HepG2 (cell line): ENCODE data around the gene SLC45A3. TPM values are rescaled to one million over a fixed set of nuclear protein-coding genes. Genes with fewer than 3 reads are reported as not detected.

Experiments used
- ATF7-NPFF ChIP-seq: sonication (generic); formaldehyde crosslinking; IDR thresholded peaks from 2 replicates; pipeline ENCODE4 v1.8.1; 2023; ENCODE audit warnings: mild to moderate bottlenecking, low read depth, missing genetic modification reagents, moderate library complexity
- HNF4A ChIP-seq: sonication (generic); formaldehyde crosslinking; IDR thresholded peaks from 2 replicates; pipeline ENCODE4 v1.4.0; 2020; ENCODE audit warnings: missing genetic modification reagents
- IRX3 ChIP-seq: sonication (generic); formaldehyde crosslinking; IDR thresholded peaks from 2 replicates; pipeline ENCODE4 v1.8.1; 2023; ENCODE audit warnings: mild to moderate bottlenecking, low read depth, missing genetic modification reagents, borderline replicate concordance
- MTF1 ChIP-seq: sonication (generic); formaldehyde crosslinking; IDR thresholded peaks from 2 replicates; pipeline ENCODE4 v1.5.0; 2020; ENCODE audit warnings: missing genetic modification reagents
- NFIC ChIP-seq: IDR thresholded peaks from 2 replicates; pipeline ENCODE4 v1.6.1; 2012; ENCODE audit warnings: mild to moderate bottlenecking, low read length, inconsistent platforms
- REXO4 ChIP-seq: sonication (generic); formaldehyde crosslinking; IDR thresholded peaks from 2 replicates; pipeline ENCODE4 v1.8.0; 2022; ENCODE audit warnings: missing genetic modification reagents, mild to moderate bottlenecking, borderline replicate concordance
- RXRA ChIP-seq: sonication (generic); formaldehyde crosslinking; IDR thresholded peaks from 2 replicates; pipeline ENCODE4 v1.5.1; 2020; ENCODE audit warnings: missing genetic modification reagents
- SMAD3 ChIP-seq: sonication (generic); formaldehyde crosslinking; IDR thresholded peaks from 2 replicates; pipeline ENCODE4 v1.4.0; 2020; ENCODE audit warnings: missing genetic modification reagents
- ZBTB7A ChIP-seq: sonication (generic); formaldehyde crosslinking; IDR thresholded peaks from 2 replicates; pipeline ENCODE4 v1.8.0; 2022; ENCODE audit warnings: mild to moderate bottlenecking, missing genetic modification reagents
- ZNF30 ChIP-seq: sonication (generic); formaldehyde crosslinking; IDR thresholded peaks from 2 replicates; pipeline ENCODE4 v1.5.0; 2020; ENCODE audit warnings: mild to moderate bottlenecking, missing genetic modification reagents
- ZNF484 ChIP-seq: sonication (generic); formaldehyde crosslinking; IDR thresholded peaks from 2 replicates; pipeline ENCODE4 v1.5.1; 2020; ENCODE audit warnings: mild to moderate bottlenecking, low read depth, missing genetic modification reagents, borderline replicate concordance
- ZNF546 ChIP-seq: sonication (generic); formaldehyde crosslinking; conservative IDR thresholded peaks from 2 replicates; pipeline ENCODE4 v1.8.1; 2023; ENCODE audit warnings: mild to moderate bottlenecking, missing genetic modification reagents
- ZNF549 ChIP-seq: sonication (generic); formaldehyde crosslinking; IDR thresholded peaks from 2 replicates; pipeline ENCODE4 v1.5.0; 2020; ENCODE audit warnings: missing genetic modification reagents
- ZNF7 ChIP-seq: IDR thresholded peaks from 2 replicates; pipeline ENCODE4 v1.6.1; 2016; ENCODE audit warnings: missing biosample characterization, missing genetic modification reagents
- ZNF720 ChIP-seq: sonication (generic); formaldehyde crosslinking; IDR thresholded peaks from 2 replicates; pipeline ENCODE4 v1.4.0; 2020; ENCODE audit warnings: missing genetic modification reagents
- polyA plus RNA-seq, 8 experiments: library from polyadenylated mRNA; depleted of rRNA in 3 of 8; stranded (reverse) in 7 of 8; unstranded in 1 of 8; fragments of >200 nt; fragmentation: Illumina TruSeq in 4 of 8; extraction: Trizol in 4 of 8; gene quantifications; 2 replicates each; pipeline versions ENCODE4 v1.2.1 to v1.2.3, GENCODE V29; 2011 to 2016; ENCODE audit warnings: low read depth in 4 of 8, missing spikeins in 1 of 8, mixed read lengths in 1 of 8; ENCODE audit not compliant: insufficient read depth in 1 of 8
- total RNA-seq, 5 experiments: library from RNA; depleted of rRNA; stranded (reverse); fragments of >200 nt; fragmentation: Illumina TruSeq; extraction: Trizol; gene quantifications; 2 replicates each; pipeline ENCODE4 v1.2.3, GENCODE V29; 2016; ENCODE audit warnings: low read depth in 1 of 5
- TF ChIP-seq, protein P1 (sequence below): sonication (generic); formaldehyde crosslinking; IDR thresholded peaks from 2 replicates; pipeline ENCODE4 v1.4.0; 2020; ENCODE audit warnings: missing genetic modification reagents
- TF ChIP-seq, protein P2 (sequence below): sonication (generic); formaldehyde crosslinking; IDR thresholded peaks from 2 replicates; pipeline ENCODE4 v1.5.0; 2020; ENCODE audit warnings: missing genetic modification reagents, mild to moderate bottlenecking, borderline replicate concordance
- TF ChIP-seq, protein P3 (sequence below): sonication (generic); formaldehyde crosslinking; IDR thresholded peaks from 2 replicates; pipeline ENCODE4 v1.9.0; 2021; ENCODE audit warnings: missing genetic modification reagents, mild to moderate bottlenecking, borderline replicate concordance
- TF ChIP-seq, protein P4 (sequence below): sonication (generic); formaldehyde crosslinking; IDR thresholded peaks from 2 replicates; pipeline ENCODE4 v1.4.0; 2020; ENCODE audit warnings: missing genetic modification reagents

Gene SLC45A3
- total and polyA plus RNA-seq, 2 of the 13 experiments (the other 11 are each of a cell fraction or from before 2014, with no cell fraction given): 3.4 to 4.1 TPM

DNA sequence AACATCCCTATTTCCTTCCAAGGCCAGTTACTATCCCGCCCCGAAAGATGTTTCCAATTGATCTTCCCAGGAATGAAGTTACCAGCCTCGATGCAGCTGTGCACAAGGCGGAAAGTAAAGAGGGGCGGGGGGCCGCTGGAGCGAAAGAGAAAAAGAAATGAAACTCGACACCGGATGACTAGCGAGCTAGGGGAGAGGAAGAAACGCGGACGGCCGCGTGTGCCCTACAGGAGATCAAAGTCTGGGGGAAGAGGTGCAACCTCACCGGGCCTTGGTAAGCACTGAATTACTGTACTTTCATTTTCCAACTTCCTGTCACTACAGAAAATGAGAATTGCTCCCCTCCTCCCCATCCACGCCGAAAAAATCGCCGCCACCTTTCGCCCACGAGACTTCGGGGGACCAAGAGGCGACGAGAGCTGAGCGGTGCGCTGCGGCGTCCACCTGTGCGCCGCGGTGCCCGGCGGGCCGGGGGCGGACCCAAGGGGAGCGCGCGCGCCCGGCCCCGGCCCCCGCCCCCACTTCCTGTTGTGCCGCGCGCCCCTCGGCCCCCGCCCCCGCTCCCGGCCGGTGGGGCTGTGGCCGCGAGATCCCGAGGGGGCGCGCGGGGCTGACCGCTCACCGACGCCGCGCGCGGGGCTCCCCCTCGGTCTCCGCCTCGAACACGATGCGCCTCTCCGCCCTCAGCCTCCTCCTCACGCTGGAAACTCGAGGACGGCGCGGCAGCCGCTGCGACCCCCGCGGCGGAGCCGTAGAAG lies 49.1 kb downstream of the SLC45A3 start (continued):
- TF ChIP-seq ZNF30 (CRISPR knock-in tag): no peak
- TF ChIP-seq ZNF7 (CRISPR knock-in tag): no peak
- TF ChIP-seq, protein P1, sequence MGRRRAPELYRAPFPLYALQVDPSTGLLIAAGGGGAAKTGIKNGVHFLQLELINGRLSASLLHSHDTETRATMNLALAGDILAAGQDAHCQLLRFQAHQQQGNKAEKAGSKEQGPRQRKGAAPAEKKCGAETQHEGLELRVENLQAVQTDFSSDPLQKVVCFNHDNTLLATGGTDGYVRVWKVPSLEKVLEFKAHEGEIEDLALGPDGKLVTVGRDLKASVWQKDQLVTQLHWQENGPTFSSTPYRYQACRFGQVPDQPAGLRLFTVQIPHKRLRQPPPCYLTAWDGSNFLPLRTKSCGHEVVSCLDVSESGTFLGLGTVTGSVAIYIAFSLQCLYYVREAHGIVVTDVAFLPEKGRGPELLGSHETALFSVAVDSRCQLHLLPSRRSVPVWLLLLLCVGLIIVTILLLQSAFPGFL (CRISPR knock-in tag): no peak
- TF ChIP-seq ZNF484 (CRISPR knock-in tag): no peak
- no peak for TF ChIP-seq ZNF720
- TF ChIP-seq ATF7-NPFF: 0 out of 2 replicates have a peak, but pooled peaks have one; percentile 17
- TF ChIP-seq RXRA (CRISPR knock-in tag): peak; percentile 24; the same call in 1 of the 2 replicates
- TF ChIP-seq ZBTB7A: peak; percentile 19; the same call in 1 of the 2 replicates
- no peak for TF ChIP-seq ZNF546
- TF ChIP-seq, protein P2, sequence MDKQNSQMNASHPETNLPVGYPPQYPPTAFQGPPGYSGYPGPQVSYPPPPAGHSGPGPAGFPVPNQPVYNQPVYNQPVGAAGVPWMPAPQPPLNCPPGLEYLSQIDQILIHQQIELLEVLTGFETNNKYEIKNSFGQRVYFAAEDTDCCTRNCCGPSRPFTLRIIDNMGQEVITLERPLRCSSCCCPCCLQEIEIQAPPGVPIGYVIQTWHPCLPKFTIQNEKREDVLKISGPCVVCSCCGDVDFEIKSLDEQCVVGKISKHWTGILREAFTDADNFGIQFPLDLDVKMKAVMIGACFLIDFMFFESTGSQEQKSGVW (CRISPR knock-in tag): no peak
- no peak for TF ChIP-seq ZNF549
- TF ChIP-seq REXO4 (CRISPR knock-in tag): no peak
- TF ChIP-seq MTF1 (CRISPR knock-in tag): no peak
- peak; percentile 16; the same call in 1 of the 2 replicates for TF ChIP-seq SMAD3
- no peak for TF ChIP-seq NFIC
- TF ChIP-seq, protein P3, sequence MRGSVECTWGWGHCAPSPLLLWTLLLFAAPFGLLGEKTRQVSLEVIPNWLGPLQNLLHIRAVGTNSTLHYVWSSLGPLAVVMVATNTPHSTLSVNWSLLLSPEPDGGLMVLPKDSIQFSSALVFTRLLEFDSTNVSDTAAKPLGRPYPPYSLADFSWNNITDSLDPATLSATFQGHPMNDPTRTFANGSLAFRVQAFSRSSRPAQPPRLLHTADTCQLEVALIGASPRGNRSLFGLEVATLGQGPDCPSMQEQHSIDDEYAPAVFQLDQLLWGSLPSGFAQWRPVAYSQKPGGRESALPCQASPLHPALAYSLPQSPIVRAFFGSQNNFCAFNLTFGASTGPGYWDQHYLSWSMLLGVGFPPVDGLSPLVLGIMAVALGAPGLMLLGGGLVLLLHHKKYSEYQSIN (CRISPR knock-in tag): no peak
- TF ChIP-seq, protein P4, sequence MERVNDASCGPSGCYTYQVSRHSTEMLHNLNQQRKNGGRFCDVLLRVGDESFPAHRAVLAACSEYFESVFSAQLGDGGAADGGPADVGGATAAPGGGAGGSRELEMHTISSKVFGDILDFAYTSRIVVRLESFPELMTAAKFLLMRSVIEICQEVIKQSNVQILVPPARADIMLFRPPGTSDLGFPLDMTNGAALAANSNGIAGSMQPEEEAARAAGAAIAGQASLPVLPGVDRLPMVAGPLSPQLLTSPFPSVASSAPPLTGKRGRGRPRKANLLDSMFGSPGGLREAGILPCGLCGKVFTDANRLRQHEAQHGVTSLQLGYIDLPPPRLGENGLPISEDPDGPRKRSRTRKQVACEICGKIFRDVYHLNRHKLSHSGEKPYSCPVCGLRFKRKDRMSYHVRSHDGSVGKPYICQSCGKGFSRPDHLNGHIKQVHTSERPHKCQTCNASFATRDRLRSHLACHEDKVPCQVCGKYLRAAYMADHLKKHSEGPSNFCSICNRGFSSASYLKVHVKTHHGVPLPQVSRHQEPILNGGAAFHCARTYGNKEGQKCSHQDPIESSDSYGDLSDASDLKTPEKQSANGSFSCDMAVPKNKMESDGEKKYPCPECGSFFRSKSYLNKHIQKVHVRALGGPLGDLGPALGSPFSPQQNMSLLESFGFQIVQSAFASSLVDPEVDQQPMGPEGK (CRISPR knock-in tag): peak; percentile 61; the same call in 1 of the 2 replicates
- TF ChIP-seq IRX3 (CRISPR knock-in tag): no peak
- TF ChIP-seq HNF4A (CRISPR knock-in tag): peak; percentile 81
